ENCODE measurements around the gene TTLL6.
"Not testable (repeated sequence)": the region's sequence is repeated elsewhere in the genome, so short reads cannot be mapped to it uniquely, and the experiment has no call there.

Gene TTLL6

DNA sequence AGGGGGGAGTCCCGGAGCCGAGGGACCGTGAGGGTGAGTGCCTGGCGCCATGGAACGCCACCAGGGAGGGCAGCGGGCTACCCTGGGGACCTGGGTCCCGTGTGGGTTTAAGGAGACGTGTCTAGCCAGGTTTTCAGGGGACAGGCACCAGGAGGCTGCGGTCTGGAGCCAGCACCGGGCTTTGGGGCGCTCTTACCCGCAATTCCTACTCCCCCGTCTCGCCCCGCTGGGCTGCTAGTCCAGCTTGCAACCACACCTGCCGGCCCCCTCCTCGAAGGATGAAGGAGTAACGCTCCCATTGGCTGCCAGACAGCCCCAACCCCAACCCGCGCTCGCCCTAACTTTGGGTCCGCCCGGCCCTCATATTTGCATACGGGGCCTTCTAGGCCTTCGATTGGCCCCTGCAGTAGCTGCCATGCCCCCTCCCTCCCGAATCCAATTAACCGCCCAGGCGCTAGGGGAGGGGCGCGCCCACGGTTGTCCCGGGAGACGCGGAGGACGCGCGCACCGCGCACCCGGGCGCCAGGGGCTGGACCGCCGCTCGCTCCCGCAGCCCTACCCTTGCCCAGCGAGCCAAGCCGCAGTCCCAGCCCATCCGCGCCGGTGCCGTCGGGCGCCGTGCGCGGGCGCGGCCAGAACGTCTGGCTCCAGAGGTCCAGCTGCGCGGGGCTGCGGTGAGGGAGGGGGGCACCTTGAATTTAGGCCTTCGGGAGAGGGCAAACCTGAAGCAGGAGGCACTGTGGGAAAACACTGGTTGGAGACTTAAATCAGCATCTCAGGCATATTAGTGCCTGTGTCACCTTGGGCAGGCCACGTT lies at the start of gene TTLL6:
TTLL6 (minus strand) TSS at position 456 of the 817 bp plus-strand sequence; CDS start at position 299, 157 bp downstream.
- DNase-seq: no peak

DNA sequence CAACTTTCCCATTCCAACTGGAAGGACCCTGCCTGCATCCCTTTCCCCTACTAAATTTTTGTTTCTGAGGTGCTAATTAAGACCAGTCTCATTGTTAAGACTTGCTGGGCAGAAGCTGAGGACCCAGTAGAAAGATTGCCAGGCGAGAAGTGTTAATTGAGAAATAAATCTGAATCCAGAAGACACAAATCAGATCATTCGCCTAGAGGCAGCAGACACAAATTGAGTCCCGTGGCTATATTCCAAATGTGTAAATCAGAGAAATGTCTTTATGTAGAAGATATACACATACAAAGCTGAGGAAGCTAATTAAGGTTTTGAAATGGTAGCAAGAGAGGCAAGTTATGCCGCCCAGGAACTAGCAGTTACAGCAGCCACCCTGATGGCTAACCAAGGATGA lies 43.4 kb upstream of the TTLL6 start:
- no peak for DNase-seq

DNA sequence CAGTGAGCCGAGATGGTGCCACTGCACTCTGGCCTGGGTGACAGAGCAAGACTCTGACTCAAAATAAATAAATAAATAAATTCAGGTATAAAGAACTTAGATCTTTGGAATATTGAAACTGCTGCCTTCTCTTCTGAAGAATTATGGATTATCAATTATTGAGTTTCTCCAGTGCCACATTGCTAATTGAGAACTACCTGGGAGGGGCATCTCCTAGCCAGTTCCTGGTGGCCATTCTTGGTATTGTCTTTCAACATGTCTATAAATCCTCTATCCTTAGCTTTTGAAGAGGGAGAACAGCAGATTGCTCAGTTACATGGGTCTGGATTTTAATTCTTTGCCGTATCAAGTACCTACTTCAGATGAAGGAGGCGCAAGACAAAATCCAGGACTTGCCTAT lies 43.0 kb upstream of the TTLL6 start:
- DNase-seq: no peak

DNA sequence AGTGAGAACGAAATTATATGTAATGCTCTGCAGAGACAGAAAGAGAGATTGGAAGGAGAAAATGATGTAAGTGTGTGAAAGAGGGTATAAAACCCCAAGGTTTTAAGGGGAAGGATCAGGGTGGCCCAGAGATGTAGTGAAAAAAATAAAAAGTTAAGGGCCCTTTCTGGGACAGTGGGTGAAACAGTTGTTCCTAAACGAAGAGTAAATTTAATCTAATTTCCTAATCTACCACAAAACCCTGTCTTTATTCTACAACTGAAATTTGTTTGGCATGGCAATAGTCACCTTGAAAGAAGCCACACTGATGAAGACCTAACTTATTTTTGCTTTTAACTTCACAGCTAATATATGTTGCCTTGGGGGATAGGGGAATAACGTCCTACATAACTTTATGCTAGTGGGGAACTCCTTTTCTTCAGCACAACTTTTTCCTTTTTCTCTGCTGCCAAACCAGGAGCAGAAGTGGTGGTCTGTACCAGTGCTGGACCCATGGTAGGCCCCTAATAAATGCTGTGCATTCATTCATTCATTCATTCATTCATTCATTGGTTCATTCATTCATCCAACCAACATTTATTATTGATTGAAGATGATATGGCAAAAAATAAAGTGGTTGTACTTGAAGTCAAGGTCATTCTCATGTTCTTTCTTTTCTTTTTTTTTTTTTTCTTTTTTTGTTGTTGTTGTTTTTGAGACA lies 39.2 kb upstream of the TTLL6 start:
- no peak for DNase-seq

DNA sequence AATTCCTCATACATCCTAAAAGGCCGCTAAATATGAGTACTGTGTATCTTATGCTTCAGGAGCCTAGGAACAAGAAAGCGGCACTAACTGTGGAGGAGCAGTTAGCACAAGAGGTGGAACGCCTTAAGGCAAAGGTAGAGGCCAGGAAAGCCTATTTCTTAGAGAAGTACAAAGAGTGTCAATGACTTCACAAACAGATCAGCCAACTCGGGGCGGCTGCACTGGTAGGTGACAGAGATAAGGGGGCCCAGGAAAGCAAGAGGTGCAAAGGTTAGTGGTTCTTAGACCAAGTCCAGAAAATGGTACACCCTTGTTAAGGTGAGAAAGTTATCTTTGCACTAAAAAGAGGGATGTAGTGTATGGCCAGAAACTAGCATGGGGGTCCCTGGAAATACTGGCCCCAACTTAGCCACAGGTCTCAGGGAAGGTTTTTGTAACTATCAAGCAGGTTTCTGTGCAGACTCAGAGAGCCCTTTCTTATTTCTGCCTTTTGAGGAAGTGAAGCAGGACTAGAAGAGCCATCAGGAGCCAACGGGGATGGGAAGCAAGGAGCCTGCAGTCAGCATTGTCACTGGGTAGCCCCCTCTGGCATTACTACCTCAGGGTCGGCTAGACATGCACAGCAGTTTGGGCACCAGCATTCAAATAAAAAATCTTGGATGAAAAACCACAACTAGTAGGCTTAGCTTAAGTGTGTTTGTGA lies 37.9 kb upstream of the TTLL6 start:
- no peak for DNase-seq

DNA sequence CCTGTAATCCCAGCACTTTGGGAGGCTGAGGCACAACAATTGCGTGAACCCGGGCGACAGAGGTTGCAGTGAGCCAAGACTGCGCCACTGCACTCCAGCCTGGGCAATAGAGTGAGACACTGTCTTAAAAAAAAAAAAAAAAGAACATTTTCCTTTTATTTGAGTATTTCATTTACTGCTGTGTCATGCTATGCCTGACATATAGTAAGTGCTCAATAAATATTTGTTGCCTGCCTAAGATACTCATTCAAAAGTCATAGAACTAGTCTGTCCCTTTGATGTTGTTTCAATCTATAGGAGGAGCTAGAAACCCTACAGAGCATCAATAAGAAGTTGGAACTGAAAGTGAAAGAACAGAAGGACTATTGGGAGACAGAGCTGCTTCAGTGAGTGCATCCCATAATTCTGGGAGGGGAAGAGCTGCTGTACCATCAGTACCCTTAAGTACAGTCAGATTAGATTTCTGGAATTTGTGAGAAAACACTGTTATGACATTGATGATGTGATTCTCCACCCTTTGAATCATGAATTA lies 33.8 kb upstream of the TTLL6 start:
- DNase-seq: no peak

DNA sequence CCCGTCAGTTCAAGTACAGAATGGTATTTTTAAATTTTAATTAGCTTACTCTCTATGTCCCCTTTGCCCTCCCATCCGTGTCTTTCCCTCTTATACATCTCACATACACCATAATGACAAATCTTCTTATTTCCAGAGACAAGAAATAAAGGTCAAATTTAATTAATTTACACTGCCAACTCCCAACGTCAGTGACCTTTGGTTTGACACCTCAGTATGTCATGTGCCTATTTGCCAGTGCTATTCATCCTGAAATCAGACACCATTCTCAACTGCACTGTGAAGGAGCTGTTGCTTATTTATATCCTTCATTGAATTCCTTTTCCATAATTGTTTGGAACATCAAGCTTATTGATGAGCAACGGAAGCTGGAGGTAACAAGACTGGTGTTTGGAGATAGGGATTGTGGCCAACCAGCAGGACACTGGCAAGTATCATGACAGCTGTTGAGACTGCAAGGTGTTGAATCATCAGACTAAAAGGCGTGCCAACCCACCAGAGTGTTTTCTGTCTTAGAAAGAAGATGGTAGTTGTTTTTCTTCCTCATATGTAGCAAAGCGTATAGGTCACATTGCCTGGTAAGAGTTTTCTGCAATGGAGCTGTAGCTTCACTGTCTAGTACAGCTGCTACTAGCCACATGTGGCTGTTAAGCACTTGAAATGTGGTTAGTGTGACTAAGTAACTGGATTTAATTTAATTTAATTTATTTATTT lies 26.3 kb upstream of the TTLL6 start:
- no peak for DNase-seq

DNA sequence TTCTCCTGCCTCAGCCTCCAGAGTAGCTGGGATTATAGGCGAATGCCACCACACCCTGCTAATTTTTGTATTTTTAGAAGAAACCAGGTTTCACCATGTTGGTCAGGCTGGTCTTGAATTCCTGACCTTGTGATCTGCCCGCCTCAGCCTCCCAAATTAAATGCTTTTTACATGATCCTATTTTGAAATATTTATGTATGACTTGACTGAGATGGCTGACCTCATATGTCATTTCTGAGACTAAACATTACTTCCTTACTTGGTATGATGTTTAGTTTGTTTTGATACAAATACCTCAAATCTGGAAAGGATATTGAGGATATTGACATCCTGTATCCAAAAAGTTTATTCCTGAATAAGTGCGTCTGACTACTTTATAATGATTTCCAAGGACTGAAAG lies 25.7 kb upstream of the TTLL6 start:
- DNase-seq: no peak

DNA sequence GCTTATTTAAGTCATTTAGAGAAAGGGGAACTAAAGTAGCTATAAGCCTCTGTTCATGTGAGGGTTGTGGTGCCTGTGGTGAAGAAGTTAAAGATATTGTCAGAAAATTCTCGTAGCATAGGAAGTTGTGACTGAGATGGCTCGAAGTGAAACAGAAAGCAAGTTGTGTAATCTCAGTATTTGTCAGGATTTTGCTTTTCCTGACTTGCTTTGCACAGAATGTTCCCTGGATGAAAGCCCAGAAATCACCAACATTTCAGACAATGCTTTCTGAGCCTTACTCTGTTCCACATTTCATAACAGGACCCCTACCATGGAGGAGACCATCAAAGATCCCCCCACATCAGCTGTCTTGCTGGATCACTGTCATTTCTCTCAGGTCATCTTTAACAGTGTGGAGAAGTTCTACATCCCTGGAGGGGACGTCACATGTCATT lies 24.4 kb upstream of the TTLL6 start:
- no peak for DNase-seq

DNA sequence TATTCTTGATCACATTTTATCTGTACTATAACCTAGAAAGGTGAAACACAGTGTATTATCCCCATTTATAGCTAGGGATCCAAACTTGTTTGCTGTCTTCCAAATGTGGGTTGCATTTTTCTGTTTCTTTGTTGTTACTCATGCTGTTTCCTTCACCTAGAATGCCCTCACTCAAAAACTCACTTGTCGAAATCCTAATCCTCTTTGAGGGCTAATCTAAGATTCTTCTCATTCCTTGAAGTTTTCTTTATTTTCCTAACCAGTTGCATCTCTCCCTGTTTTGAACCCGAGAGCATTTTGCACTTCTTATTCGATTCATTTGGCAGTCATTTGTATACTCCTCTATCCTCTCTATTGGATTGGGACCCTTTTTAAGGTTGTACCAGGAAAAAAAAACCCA lies 23.4 kb upstream of the TTLL6 start:
- no peak for DNase-seq

DNA sequence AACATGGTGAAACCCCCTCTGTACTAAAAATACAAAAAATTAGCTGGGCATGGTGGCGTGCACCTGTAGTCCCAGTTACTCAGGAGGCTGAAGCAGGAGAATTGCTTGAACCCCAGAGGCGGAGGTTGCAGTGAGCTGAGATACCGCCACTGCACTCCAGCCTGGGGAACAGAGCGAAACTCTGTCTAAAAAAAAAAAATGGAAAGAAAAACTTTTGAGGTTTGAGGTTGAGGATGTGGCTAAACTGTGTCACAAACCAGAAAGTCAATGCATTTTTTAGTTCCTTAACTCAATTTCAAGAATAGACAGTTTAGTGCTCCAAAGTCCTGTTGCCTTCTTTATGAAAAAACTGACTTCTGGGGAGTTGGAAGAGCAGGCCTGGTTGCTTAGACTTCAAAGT lies 20.4 kb upstream of the TTLL6 start:
- DNase-seq: not testable (repeated sequence)

DNA sequence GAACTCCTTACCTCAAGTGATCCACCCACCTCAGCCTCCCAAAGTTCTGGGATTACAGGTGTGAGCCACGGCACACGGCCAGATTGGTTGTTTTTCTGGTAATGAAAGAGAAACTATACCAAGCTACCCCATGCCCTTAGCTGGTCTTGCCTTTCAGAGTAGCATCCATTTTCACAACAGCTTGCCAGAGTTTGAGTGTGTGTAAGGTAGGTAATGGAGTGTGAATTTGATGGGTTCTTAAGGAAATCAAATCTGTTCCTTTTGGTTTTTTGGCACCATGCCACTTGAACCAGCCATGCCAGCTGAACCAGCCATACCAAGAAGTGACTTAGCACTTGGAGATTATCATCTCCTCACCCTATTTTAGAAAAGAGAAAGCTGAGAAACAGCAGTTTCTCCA lies 18.9 kb upstream of the TTLL6 start:
- DNase-seq: no peak

DNA sequence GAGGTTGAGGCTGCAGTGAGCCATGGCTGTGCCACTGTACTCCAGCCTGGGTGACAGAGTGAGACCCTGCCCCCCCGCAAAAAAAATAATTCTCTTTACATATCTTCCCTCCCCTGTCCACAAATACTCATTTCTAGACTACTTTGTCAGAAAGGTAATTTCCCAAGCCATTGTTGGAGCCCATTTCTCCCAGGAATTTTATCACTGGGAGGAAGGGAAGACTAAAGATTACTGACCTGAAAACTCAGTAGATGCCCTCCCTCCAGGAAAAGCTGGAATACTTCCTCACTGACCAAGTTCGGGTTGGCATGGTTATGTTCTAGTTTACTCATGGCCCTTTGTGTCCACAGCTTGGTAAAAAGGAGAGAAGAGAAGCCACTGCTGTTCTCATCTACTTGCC lies 17.9 kb upstream of the TTLL6 start:
- DNase-seq: no peak

DNA sequence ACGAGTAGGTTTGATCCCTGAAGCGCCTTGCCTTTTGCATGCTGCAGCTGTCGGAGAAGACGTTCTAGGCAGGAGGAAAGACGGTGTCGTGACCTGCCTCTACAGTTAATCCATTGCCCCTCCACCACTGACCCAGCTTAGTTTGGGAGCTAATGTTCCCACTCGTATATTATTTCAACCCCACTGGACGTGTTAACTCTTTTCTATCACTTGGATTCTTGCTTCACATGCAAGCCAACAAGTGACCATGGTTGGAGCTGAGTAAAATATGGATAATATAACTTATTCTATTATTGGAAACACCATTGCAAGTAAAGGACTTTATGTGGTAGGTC lies 14.5 kb upstream of the TTLL6 start:
- DNase-seq: no peak

DNA sequence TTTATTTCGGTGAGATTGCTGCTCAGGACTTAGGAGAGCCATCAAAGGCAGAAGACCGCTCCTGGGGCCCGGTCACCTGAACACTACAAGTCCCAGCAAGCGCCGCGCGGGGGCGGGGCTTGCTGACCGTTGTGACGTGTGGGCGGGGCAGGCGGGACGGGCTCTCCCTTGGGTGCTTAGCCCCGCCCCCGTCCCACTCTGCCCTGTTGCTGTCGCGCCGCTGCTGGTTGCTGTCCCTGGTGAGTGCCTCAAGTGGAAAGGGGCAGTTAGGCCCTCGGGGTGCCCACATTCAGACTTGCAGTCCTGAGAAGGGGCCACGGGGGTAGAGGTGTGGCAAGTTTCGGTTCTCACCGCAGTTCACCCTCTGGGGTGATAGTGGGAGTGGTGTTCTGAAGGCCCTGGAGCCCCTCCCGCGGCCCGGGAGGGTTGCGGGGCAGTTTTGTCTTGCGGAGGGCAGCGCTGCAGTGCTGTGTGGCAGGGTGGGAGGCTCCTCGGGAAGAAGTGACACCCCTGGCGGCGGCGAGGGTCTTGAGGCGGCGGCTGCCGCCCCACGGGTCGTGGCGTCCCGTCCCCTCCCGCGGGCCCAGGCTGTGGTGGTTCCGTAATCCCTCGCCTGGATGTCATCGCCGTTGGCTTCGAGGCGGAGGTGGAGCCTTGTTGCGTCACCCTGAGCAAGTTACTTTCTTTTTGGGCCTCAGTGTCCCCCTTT lies 14.0 kb upstream of the TTLL6 start, which contains the start of gene CALCOCO2:
CALCOCO2 (plus strand) TSS at position 196 of the 709 bp plus-strand sequence. CDS start 10,673 bp downstream, outside the sequence.
- peak; percentile 57 for DNase-seq

DNA sequence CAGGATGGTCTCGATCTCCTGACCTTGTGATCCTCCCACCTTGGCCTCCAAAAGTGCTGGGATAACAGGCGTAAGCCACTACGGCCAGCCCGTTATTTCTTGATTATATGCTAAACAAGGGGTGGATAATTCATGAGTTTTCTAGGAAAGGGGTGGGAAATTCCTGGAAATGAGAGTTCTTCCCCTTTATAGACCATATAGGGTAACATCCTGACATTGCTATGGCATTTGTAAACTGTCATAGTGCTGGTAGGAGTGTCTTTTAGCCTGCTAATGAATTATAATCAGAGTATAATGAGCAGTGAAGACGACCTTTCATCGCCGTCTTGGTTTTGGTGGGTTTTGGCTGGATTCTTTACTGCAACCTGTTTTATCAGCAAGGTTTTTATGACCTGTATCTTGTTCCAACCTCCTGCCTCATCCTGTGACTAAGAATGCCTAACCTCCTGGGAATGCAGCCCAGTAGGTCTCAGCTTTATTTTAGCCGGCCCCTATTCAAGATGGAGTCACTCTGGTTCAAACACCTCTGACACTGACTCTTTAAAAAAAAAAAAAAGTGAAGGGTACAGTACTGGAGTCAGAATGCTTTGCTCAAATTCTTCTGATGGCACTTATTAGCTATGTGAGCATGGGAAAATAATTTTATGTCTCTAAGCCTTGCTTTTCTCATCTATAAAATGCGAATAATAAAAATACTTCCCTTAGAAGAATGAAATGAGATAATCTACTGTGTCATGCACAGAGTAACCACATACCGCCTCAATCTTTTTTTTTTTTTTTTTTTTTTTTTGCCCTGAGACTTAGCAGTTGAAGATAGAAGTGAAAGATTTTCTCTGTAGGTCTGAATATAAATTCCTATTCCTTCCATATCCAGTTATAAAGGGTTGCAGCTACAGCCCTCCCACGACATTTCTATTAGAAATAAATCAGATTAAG lies 8.7 kb upstream of the TTLL6 start:
- DNase-seq: no peak

DNA sequence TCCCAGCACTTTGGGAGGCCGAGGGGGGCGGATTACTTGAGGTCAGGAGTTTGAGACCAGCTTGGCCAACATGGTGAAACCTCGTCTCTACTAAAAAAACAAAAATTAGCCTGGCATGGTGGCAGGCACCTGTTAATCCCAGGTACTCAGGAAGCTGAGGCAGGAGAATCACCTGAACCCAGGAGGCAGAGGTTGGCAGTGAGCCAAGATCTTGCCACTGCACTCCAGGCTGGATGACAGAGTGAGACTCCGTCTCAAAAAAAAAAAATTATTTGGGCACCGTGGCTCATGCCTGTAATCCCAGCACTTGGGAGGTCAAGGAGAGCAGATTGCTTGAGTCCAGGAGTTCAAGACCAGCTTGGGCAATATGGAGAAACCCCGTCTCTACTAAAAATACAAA lies 3.9 kb upstream of the TTLL6 start:
- not testable (repeated sequence) for DNase-seq

DNA sequence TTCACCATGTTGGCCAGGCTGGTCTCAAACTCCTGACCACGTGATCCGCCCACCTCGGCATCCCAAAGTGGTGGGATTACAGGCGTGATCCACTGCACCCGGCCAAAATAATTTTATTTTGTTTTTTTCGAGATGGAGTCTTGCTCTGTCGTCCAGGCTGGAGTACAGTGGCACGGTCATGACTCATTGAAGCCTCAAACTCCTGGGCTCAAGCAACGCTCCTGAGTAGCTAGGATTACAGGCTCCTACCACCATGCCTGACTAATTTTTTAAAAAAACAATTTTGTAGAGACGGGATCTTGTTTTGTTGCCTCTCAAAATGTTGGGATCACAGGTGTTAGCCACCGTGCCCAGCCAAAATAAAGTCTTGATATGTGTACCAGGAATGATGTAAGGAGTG lies 2.4 kb upstream of the TTLL6 start:
- no peak for DNase-seq

DNA sequence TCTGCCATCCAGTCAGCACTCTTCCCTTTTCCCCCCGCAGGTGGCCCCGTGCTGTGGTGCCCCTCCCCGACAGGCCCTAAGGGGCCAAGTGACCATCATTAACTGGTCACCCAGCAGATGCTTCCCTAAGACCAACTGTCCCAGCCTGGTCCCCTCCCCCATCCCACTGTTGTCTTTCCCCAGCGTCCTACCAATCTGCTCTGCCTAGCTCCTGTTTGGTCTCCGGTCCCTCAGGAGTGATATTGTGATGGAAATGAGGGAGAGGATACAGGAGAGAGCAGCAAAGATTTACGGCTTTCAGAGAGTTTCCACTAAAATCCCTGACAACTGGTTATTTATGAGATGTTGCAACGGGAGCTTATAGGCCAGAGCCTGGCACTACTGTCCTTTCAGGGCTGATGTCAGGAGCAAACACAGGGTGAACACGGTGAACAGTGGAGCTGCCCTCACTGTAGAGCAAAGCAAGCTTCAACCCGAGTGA lies 1.4 kb upstream of the TTLL6 start:
- DNase-seq: no peak

DNA sequence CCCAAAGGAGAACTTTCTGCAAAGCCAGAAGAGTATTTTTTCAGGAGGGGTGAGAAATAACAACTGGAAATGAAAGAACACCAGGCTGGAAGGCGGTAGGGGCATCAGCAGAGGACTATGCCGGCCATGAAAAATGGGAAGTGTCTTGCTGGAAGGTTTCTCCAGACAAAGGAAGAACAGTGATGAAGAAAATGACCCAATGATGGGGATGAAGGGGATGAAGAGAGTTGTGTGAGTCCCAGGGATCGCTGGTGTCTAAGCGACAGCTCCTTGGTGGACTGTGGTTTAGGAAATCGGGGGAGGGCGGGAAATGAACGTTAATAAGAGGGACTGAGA lies 623 bp downstream of the TTLL6 start:
- DNase-seq: no peak

DNA sequence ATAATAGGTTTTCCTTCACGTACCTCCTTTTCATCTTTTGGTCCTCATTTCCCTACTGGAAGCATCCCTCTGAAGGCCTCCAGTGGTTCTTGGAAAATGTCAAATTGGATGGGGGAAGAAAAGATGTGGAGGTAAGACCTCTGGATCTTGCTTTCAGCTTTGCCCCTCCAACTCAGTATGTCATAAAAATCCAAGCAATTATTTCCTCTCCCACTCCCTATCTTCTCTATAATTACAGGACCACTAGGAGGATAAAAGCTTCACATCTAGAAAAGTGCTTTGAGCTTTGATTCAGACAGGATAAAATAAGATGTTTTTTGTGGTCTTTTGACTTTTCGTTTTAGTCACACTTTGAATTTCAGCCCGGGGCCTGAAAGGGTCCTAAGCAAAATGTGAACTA lies 1.7 kb downstream of the TTLL6 start:
- DNase-seq: no peak

All from GOT3 (cell line).